GM12874 (cell line): ENCODE data around the gene SHC3.

ENCODE experiments used
- CTCF ChIP-seq: IDR thresholded peaks from 2 replicates; pipeline ENCODE4 v1.5.1; 2011; ENCODE audit warnings: low read depth, mild to moderate bottlenecking, control low read depth, low read length, moderate library complexity; ENCODE audit not compliant: insufficient read depth

SHC3 gene

GRCh38 chr9:88973281-88974045 is 205.2 kb downstream of the SHC3 start:
- TF ChIP-seq CTCF: no peak

- no peak for TF ChIP-seq CTCF
Observed at GRCh38 chr9:88972401-88972800, 206.2 kb downstream of the SHC3 start.

GRCh38 chr9:88971131-88971960 is 207.3 kb downstream of the SHC3 start:
- TF ChIP-seq CTCF: no peak

GRCh38 chr9:88969646-88970373 is 208.8 kb downstream of the SHC3 start:
- TF ChIP-seq CTCF: no peak

- no peak for TF ChIP-seq CTCF
Observed at GRCh38 chr9:88968799-88969198, 209.8 kb downstream of the SHC3 start.

- no peak for TF ChIP-seq CTCF
Observed at GRCh38 chr9:88966894-88967676, 211.5 kb downstream of the SHC3 start.
